BLaER1 treated with 17β-estradiol and CSF1 and Interleukin-3, amounts not matched to agents 10 nM and 100 nM (cell line): ENCODE data around the gene HSD17B8.

Source experiments
- H3K27ac ChIP-seq, 11 experiments: shearing (Covaris generic); formaldehyde crosslinking; 2 replicates each; pipeline ENCODE4 v1.8.1; 2022
- H3K27me3 ChIP-seq, 11 experiments: shearing (Covaris generic); formaldehyde crosslinking; 2 replicates each; pipeline ENCODE4 v1.8.1; 2022
- H3K36me3 ChIP-seq, 11 experiments: shearing (Covaris generic); formaldehyde crosslinking; 2 replicates each; pipeline ENCODE4 v1.8.1; 2022
- H3K4me1 ChIP-seq, 10 experiments: shearing (Covaris generic); formaldehyde crosslinking; 2 replicates each; pipeline ENCODE4 v1.8.1; 2022
- H3K4me2 ChIP-seq, 11 experiments: shearing (Covaris generic); formaldehyde crosslinking; 2 replicates each; pipeline ENCODE4 v1.8.1; 2022
- H3K4me3 ChIP-seq, 10 experiments: shearing (Covaris generic); formaldehyde crosslinking; 2 replicates each; pipeline ENCODE4 v1.8.1; 2022
- H3K9ac ChIP-seq, 11 experiments: shearing (Covaris generic); formaldehyde crosslinking; 2 replicates each; pipeline ENCODE4 v1.8.1; 2022
- H3K9me3 ChIP-seq, 11 experiments: shearing (Covaris generic); formaldehyde crosslinking; replicated peaks in 1 of 11; 2 replicates each; pipeline ENCODE4 v1.8.1; 2022
- H4K20me1 ChIP-seq, 11 experiments: shearing (Covaris generic); formaldehyde crosslinking; 2 replicates each; pipeline ENCODE4 v1.8.1; 2022
- Cebpa-rat ChIP-seq, 11 experiments: shearing (Covaris generic); IDR thresholded peaks; 2 replicates each; pipeline ENCODE4 v1.8.1; 2022

Gene HSD17B8

DNA sequence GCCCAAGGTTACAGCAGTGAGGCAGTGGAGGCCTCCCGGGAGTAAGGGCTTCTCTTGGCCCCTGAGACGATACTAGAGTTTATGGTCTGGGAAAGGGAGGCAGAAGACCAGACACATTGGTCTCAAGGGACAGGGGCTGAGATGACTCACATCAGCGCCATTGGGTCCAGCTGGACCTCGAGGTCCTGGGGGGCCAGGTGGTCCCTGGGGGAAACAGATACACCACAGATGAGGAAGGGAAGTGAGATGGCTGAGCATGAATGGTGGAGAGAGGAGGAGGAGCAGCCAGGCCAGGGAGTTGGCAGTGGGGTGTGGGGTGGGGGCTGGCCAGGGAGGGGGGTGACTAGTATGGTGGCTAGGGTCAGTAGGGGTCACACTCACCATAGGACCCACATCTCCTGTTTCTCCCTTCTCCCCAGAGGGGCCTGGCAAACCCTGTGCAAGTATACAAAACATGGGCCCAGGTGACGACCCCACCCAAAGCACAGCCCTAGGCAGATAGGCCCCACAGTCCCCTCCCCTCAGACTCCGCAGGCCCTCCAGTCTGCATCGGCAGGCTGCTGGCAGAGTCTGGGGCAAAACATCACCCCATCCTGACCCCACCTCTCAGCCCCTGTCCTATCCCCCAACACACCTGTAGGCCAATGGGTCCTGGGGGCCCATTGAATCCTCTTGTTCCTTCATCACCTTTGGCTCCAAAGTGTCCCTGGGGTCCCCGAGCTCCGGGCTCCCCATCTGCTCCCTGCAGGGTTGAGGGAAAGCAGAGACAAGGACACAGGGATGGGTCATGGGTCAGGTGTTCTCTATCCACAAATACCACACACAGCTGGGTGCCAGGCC lies 34.1 kb upstream of the HSD17B8 start:
- no peak for TF ChIP-seq Cebpa-rat (IDR thresholded peaks at IDR 0.05)
- Histone ChIP-seq H3K4me1 (peaks cover 21 to 75% (median 71%) of the 10 kb centered on the region in 10 experiments), H4K20me1 (no peaks in the 10 kb centered on the region), H3K9me3 (no peaks in the 10 kb centered on the region), H3K9ac (no peak overlapping the region), H3K27me3 (no peaks in the 10 kb centered on the region), H3K27ac (peak overlapping the region in 1 of 11 experiments; percentile 4; a peak in 1 of 22 replicates), H3K4me3 (no peak overlapping the region), H3K4me2 (peak overlapping the region in 9 of 11 experiments; percentile 15 to 93 (median 86); a peak in 17 of 22 replicates), H3K36me3 (no peaks in the 10 kb centered on the region)

GRCh38 chr6:33171016-33171879 lies 33.2 kb upstream of the HSD17B8 start:
- H3K4me2 ChIP-seq = peak overlapping the region in 9 of 11 experiments; percentile 15 to 93 (median 86); a peak in 17 of 22 replicates

DNA sequence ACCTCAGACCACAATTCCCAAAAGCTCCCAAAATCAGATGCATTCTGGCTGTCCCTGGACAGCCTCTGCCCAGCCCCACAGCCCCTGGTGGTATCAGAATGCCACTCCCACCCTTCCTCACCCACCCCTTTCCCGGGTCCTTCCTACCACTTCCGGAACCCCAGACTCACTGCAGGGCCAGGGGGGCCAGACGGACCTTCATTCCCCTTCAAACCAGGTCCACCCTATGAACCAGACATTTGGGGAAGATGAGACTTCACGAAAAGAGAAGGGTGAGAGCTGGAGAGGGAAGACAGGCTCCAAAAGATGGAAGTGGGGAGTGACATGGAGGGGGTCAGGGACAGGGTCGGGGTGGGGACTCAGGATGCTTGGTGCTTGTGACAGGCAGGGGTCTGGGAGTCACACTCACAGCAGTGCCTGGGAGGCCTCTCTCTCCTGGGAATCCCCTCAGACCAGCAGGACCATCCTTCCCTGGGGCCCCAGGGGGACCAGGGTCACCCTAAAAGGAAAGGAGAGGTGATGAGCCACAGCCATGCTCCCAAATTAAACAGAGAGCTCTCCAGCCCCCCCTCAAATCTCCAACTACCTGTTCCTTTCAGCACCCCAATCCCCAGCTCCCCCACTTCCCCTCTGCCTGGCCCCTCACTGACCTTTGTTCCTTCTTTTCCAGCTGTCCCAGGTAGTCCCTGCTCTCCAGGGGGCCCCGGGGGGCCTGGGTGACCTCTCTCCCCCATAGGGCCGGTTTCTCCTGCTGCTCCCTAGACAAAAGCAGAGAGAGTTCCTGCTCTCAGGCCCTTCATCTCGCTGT lies 32.4 kb upstream of the HSD17B8 start:
- Histone ChIP-seq H3K4me2 (peak overlapping the region in 10 of 11 experiments; percentile 11 to 93 (median 86); a peak in 16 of 22 replicates), H3K27ac (no peak overlapping the region), H3K4me1 (peaks cover 21 to 90% (median 82%) of the 10 kb centered on the region in 10 experiments), H3K36me3 (no peaks in the 10 kb centered on the region), H3K27me3 (no peaks in the 10 kb centered on the region), H3K4me3 (no peak overlapping the region), H3K9ac (peak overlapping the region in 3 of 11 experiments; percentile 18 to 28 (median 18); a peak in 3 of 22 replicates), H4K20me1 (no peaks in the 10 kb centered on the region), H3K9me3 (no peaks in the 10 kb centered on the region)
- no peak for TF ChIP-seq Cebpa-rat (IDR thresholded peaks at IDR 0.05)

More at GRCh38 chr6:33171016-33171879, 33.2 kb upstream of the HSD17B8 start:
- Histone ChIP-seq H3K9me3 (no peaks in the 10 kb centered on the region), H3K27me3 (no peaks in the 10 kb centered on the region), H3K36me3 (no peaks in the 10 kb centered on the region), H3K27ac (no peak overlapping the region), H3K4me1 (peaks cover 21 to 81% (median 75%) of the 10 kb centered on the region in 10 experiments), H3K4me3 (no peak overlapping the region), H3K9ac (no peak overlapping the region), H4K20me1 (no peaks in the 10 kb centered on the region)
- TF ChIP-seq Cebpa-rat (IDR thresholded peaks at IDR 0.05) = no peak

DNA sequence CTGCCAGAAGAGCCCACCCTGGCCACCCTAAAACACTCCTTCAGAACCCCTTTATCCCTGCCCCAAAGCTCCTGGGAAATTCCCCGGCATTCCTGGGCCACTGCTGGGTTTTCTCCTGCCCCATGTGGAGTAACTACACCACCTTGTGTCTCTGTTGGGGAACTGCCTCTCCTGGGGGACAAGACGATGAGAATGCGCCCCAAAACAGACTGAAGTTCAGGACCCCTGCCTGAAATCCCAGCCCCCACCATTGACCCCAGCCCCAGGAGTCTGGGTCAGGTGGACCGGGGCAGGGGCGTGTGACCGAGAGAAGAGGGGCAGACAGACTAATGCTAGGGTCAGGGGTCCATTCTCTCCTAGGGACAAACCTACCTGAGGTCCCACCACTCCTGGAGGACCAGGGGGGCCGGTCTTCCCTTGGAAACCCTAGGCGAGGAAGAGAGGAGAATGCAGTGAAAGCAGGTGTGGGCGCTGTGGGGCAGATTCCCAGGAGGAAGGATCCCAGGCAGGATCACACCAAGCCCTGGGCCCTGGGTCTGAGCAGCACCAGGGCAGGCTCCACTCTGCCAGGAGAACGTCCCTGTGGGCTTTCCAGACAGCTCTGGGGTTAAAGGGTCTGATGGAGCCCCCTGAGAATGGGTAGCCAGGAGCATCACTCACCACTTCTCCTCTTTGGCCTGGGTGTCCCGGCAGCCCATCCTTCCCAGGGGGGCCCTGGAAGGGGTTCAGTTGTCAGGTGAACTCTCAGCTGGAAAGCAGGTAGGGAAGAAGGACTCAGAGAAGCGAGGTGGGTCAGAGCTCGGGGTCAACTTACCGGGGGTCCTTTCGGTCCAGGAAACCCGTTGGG lies 31.5 kb upstream of the HSD17B8 start:
- peak overlapping the region; percentile 8 to 93 (median 86); a peak in 21 of 22 replicates for H3K4me2 ChIP-seq
- H3K27me3 ChIP-seq = no peaks in the 10 kb centered on the region
- no peak for TF ChIP-seq Cebpa-rat (IDR thresholded peaks at IDR 0.05)
- peak overlapping the region in 7 of 11 experiments; percentile 8 to 54 (median 40); a peak in 11 of 22 replicates for H3K9ac ChIP-seq
- no peaks in the 10 kb centered on the region for H4K20me1 ChIP-seq
- H3K9me3 ChIP-seq = no peaks in the 10 kb centered on the region
- H3K4me1 ChIP-seq = peaks cover 22 to 93% (median 85%) of the 10 kb centered on the region in 10 experiments
- H3K27ac ChIP-seq = no peak overlapping the region
- no peaks in the 10 kb centered on the region for H3K36me3 ChIP-seq
- H3K4me3 ChIP-seq = no peak overlapping the region; a peak in 1 of 20 replicates

DNA sequence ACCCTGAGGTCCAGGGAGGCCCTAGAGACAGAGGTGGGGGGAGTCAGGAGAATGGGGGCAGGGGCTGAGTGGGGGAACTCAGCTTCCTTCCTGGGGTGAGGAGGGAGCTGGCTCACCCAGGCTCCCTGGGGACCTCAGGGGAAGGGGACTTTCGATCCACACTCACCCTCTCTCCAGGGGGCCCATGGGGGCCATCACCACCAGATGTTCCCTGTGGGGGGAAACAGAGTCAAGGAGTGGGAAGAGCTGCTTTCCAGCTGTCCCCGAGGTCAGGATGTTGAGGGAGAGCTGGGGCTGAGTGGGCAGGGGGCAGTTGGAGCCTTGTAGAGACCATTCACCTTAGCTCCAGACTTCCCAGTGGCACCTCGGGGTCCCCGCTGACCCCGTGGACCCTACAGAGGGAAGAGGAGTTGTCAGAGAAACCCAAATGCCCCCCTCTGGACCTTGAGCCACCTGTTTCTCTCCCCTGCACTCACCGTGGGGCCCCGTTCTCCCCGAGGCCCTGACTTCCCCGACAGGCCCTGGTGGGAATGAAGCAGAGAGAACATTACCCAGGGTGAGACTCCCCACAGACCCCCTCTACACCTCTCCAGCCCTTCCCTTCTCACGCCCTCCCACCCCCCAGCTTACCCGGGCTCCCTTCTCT lies 30.8 kb upstream of the HSD17B8 start:
- Histone ChIP-seq H3K4me1 (peaks cover 22 to 94% (median 84%) of the 10 kb centered on the region in 10 experiments), H4K20me1 (no peaks in the 10 kb centered on the region), H3K4me2 (peak overlapping the region; percentile 8 to 93 (median 86); a peak in 21 of 22 replicates), H3K9ac (peak overlapping the region in 8 of 11 experiments; percentile 8 to 54 (median 34); a peak in 10 of 22 replicates), H3K27ac (no peak overlapping the region), H3K36me3 (no peaks in the 10 kb centered on the region), H3K9me3 (no peaks in the 10 kb centered on the region), H3K27me3 (no peaks in the 10 kb centered on the region), H3K4me3 (no peak overlapping the region; a peak in 1 of 20 replicates)
- TF ChIP-seq Cebpa-rat (IDR thresholded peaks at IDR 0.05) = no peak

- no peak for TF ChIP-seq Cebpa-rat (IDR thresholded peaks at IDR 0.05)
- no peak overlapping the region for H3K27ac ChIP-seq
- H3K9me3 ChIP-seq = no peaks in the 10 kb centered on the region
- H3K9ac ChIP-seq = peak overlapping the region in 1 of 11 experiments; percentile 54; a peak in 1 of 22 replicates
- peak overlapping the region in 9 of 11 experiments; percentile 71 to 93 (median 86); a peak in 17 of 22 replicates for H3K4me2 ChIP-seq
- no peak overlapping the region for H3K4me3 ChIP-seq
- peaks cover 18 to 91% (median 77%) of the 10 kb centered on the region in 10 experiments for H3K4me1 ChIP-seq
- no peaks in the 10 kb centered on the region for H4K20me1 ChIP-seq
- H3K27me3 ChIP-seq = no peaks in the 10 kb centered on the region
- no peaks in the 10 kb centered on the region for H3K36me3 ChIP-seq
These were observed 29.7 kb upstream of the HSD17B8 start for GRCh38 chr6:33174784-33175183.

DNA sequence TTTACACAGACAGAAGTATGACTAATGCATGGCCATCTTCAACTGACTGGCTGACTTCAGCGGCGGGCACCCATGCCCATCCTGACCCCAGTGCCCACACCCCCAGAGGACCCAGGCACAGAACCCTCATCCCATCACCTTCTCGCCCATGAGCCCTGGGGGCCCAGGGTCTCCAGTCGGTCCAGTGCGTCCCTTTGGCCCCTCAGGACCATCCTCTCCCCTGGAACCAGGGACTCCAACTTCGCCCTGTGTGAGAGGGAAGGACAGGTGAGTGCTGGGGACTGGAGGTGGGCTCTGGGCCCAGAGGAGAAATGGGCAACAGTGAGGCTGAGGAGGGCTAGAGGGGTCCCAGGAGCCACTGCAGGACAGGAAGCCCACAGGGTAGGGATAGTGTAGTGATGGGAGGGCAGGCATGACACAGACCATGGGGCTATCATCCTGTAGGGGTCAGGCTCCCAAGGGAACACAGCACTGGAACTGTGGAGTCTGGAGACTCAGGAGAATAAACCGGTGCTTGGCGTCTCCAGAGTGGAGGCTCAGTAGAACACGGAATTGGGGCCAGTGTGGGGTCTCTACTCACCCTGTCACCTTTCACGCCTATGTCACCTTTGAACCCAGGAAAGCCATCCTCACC lies 28.9 kb upstream of the HSD17B8 start:
- no peak overlapping the region for H3K27ac ChIP-seq
- H3K36me3 ChIP-seq = no peaks in the 10 kb centered on the region
- H3K9ac ChIP-seq = peak overlapping the region in 1 of 11 experiments; percentile 54; a peak in 1 of 22 replicates
- no peak for TF ChIP-seq Cebpa-rat (IDR thresholded peaks at IDR 0.05)
- peaks cover 14 to 83% (median 70%) of the 10 kb centered on the region in 10 experiments for H3K4me1 ChIP-seq
- no peak overlapping the region for H3K4me3 ChIP-seq
- no peaks in the 10 kb centered on the region for H3K27me3 ChIP-seq
- peak overlapping the region in 7 of 11 experiments; percentile 77 to 93 (median 87); a peak in 13 of 22 replicates for H3K4me2 ChIP-seq
- H4K20me1 ChIP-seq = no peaks in the 10 kb centered on the region
- H3K9me3 ChIP-seq = no peaks in the 10 kb centered on the region
